GM21447 (cell line): ENCODE results near the gene AMZ2.
"Not testable (repeated sequence)": the region's sequence is repeated elsewhere in the genome, so short reads cannot be mapped to it uniquely, and the experiment has no call there.

Source experiments
- ATAC-seq: cut with Tn5 transposase; IDR thresholded peaks from one replicate; pipeline ENCODE4 v1.9.1; 2021; ENCODE audit not compliant: unreplicated experiment

AMZ2 gene

DNA sequence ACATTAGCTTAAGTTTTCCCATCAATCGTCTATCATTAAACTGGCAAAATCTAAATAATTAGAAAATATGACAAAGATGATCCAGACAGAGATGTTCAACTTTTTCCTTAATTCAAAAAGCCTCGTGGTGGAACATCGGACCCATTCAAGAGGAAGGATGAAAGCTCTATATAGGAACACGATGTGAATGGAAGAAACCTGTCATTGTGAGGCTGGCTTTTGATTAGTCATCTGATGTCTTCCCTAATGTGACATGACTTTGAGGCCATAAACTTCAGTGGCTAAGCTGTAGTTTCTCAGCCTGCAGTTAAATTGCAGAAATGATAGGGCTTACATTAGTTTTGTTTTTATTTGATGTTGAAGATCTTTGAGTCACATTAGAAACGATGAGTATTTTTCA lies 1.0 kb downstream of the AMZ2 start:
- no peak for ATAC-seq

DNA sequence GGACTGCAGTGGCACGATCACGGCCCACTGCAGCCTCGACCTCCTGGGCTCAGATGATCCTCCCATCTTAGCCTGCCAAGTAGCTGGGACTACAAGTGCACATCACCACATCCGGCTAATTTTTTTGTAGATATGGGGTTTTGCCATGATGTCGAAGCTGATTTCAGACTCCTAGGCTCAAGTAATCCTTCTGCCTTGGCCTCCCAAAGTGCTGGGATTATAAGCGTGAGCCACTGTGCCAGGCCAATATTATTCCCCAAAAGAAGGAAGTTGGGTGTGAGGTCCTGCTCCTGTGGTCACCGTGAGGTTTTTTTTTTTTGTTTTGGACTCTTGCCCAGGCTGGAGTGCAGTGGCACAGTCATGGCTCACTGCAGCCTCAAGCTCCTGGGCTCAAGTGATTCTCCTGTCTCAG lies 1.5 kb downstream of the AMZ2 start:
- no peak for ATAC-seq

DNA sequence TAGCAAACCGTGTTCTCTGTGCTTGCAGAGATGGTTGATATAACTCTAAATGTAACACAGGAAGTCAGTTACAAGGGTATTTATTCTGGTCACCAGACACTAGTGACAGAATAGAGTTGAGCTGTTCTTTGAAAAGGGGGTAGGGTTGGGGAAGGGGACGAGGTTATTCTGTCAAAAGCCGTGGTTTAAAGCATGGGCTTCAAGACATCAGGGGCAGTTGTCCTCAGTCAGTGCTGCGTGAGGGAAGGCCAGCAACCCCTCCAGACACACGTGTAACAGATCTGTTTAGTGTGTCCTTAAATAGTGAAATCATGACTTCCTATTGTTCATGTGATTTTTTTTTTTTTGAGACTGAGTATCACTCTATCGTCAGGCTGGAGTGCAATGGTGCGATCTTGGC lies 5.6 kb downstream of the AMZ2 start:
- ATAC-seq: not testable (repeated sequence)

DNA sequence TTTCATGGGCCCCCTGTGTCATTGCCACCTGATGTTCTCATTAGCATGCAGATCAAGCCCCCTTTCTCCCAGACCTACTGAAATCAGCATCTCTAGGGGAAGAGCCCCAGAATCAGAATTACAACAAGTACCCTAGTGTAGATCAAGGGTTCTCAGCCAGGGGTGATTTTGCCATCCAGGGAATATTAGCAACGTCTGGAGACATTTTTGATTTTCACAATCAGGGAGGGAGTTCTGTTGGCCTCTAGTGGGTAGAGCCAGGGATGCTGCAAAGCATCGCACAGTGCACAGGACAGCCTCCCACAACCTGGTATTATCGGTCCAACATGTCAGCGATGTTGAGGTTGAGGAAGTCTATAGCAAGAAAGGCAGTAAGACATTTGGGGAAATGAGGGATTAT lies 7.3 kb downstream of the AMZ2 start:
- no peak for ATAC-seq

DNA sequence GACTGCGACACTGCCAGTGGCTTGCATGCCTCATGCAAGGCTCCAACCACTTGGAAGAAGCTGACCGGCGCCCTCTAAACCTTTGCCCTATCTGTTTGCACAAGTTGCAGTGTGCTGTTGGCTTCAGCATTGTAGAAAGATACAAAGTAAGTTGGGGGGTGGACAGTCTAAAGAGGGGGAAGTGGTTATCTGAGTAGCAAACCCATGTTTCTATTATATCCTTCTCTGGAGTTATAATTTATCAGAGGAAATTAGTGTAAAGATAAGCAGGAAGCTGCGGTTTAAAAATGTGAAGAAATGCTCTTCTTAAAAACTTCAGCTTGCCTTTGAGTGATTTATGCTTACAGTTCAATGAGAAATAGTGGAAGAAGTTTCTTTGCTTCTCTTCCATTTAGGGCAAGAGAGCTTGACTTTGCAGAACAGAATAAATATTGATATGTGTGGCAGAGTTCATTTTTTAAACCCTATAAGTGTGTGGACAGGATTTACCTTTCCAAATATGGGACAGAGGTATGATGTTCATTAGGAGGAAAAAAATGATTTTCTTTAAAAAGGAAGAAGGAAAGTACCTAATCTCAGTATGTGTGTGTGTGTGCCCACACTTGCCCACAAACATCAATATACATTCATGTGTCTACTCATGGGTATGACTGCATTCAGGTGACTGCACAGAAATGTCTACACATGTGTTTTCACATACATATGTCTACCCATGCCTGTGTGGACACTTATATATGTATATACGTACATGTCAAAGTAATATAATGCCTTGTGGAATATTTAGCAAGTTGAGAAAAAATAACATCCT lies 8.1 kb downstream of the AMZ2 start:
- ATAC-seq: no peak

DNA sequence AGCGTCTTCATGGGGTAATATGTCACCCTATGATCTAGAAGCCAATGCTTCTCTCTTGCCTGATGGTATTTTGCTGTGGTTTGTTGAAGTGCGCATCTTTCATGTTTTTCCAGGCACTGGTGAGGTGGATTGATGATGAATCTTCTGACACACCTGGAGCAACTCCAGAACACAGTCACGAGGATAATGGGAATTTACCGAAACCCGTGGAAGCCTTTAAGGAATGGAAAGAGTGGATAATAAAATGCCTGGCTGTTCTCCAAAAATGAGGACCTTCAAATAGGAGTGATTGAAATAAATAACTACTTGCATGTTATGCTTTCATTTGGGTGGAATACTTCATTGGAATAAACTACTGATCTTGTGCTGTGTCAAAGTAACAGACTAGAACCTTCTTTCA lies 8.9 kb downstream of the AMZ2 start:
- not testable (repeated sequence) for ATAC-seq

DNA sequence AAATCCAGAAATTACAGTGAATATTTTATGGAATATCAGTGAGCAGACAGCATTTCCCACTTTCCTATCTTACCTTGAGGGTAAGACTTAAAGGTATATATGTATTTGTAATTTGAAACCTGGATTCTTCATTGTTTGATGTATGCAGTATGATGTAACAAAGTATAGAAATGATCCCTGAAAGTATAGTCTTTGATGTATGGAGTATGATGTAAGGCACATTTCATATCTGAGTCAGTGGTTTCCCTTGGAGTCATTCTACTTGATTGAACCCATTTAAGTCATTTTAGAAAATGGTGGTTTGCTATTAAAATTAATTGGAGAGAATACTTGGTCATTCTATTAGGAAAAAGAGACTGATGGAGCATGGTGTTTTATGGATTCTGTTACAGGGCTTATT lies 10.1 kb downstream of the AMZ2 start:
- no peak for ATAC-seq

DNA sequence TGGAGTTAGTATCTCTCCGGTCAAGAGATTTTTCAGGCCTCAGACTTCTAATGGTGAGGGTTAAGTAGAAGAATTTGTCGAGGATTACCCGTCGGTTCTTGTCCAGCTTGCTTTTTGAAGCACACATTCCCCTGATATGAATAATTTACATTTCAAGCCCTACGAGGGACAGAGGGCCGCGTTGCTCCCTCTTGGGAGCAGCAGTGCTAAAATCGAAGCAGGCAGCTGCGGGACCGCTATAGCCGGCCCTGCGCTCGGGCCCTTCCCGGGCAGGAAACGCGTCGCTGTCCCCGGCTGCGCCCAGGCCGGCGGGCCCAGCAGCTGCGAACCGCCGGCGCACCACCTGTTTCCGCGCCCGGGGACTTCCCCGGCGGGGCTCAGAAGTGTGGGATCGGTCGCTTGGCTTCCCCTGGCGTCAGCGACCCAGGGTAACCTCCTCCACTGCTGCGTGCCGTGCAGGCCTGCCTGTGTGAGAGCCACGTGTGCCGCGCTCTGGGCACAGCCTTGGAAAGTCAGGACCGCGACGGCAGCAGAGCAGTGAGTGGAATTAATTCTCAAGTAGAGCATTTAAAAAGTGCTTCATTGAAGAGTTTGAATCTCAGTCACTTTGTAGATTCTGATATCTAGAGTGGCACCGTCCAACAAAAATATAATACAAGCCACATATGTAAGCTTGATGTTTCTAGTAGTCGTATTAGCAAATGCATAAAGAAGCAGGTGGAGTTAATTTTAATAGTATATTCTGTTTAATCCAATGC lies 11.2 kb downstream of the AMZ2 start:
- peak; percentile 85 for ATAC-seq

DNA sequence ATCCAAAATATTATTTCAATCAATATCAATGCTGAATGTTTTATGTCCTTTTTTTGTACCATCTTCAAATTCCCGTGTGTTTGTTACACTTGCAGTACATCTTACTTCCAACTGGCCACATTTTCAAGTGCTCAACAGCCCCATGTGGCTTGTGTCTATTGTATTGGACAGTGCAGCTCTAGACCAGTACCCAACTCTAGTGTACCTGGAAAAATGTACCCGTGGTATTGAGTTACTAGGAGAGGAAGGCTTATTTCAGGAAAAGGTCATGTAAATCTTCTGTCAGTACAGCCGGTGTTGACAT lies 11.8 kb downstream of the AMZ2 start:
- ATAC-seq: not testable (repeated sequence)

DNA sequence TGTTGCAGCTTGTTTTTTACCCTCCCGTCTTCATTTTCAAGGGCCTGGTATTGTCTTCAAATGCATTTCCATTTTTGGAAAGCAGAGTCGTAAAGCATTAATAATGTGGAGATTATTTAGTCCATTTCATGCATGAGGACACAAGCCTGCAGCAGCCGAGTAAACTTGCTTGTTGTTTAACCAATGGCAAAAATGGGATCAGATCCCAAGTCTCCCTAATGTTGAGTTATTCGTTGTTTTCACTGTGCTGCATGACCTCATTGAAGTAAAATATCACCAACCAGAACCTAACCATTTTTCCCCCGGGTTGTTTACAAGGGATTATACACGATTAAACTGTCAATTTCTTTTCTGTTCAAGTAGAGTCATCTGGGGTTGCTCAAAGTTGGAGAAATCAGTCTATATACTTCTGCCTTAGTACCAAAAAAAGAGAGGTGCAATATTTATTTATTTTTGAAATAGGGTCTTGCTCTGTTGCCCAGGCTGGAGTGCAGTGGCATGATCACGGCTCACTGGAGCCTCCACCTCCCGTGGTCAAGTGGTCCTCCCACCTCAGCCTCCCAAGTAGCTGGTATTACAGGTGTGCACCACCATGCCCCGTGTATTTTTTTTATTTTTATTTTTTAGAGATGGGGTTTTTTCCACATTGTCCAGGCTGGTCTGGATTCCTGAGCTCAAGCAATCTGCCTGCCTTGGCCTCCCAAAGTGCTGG lies 12.4 kb downstream of the AMZ2 start:
- ATAC-seq: no peak

DNA sequence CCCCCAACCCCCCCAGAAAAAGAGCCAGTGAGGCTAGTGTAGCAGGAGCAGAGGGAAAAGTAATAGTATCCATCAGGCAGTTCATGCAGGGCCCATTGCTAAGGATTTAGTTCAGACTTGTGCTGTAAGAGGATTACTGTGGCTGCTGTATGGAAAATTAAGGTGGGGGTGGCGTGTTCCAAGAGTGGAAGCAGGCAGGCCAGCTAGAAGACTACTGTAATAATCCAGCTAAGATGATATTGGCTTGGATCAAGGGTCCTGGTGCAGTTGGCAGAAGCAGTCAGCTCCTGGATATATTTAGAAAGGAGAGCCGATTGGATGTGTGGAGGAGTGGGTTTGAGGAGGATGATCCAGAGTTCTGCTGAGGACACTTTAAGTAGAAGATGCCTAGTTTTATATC lies 14.6 kb downstream of the AMZ2 start:
- ATAC-seq: not testable (repeated sequence)

DNA sequence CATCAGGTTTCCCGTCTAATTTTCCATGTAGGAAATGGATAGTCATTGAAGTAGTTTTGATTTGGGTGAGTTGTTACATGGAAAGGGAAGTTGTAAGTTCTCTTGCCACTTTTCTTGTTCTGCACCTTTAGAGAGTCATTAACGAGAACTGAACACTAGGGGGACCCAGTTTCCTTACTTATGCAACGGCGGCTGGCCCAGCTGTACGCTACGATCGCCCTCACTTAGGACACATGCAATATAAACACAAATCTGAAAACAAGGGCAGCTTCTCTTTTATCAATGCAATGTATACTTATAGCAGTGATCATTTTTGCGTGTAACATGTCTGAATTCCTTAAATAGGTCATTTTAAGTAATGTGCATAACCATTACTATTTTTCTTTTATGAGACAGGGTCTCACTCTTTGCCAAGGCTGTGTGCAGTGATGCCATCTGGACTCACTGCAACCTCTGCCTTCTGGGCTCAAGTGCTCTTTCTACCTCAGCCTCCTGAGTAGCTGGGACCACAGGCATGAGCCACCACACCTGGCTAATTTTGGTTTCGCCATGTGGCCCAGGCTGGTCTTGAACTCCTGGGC lies 15.3 kb downstream of the AMZ2 start:
- peak; percentile 44 for ATAC-seq

DNA sequence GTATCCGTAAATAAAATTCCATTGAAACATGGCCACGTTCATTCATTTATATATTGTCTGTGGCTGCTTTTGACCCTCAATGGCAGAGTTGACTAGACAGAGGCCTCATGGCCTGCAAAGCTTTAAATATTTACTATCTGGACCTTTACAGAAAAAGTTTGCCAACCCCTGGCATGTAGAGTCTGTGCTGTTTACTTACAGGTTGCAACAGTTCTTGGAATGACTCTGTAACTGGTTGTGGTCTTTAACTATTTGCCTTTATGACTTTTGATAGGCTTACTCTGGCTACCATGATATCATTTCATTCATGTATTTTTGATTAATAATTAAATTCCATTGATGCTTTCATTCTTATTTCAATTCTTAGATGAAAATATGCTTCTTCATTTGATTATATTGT lies 18.0 kb downstream of the AMZ2 start:
- ATAC-seq: not testable (repeated sequence)

DNA sequence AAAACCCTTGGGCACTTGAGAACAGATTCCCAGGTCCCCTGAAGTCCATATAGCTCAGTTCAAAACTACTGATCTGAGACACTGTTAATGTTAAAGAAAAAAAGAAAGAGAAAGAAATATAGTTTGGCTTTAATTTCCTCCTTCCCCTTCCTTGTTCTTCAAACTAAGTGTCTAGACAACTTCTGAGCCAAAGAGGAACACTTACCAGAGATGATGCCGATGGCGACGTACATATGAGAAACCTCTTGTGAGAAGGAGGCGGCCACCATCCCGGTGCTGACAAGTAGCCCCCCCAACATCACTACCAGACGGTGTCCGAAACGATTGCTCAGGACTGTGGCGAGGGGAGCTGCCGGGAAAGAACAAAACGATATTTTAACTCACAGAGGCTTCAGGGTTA lies 25.9 kb downstream of the AMZ2 start:
- ATAC-seq: no peak

DNA sequence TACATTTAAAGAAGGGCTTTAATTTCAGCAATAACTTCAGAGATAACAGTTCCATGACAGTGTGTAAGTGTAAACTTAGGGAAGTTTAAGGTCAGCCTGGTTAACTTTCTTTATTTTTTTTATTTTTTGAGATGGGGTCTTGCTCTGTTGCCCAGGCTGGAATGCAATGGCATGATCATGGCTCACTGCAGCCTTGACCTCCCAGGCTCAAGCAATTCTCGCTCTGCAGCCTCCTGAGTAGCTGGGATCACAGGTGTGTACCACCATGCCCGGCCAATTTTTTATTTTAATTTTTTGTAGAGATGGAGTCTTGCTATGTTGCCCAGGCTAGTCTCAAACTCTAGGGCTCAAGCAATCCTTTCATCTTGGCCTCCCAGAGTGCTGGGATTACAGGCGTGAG lies 28.5 kb downstream of the AMZ2 start:
- ATAC-seq: not testable (repeated sequence)

DNA sequence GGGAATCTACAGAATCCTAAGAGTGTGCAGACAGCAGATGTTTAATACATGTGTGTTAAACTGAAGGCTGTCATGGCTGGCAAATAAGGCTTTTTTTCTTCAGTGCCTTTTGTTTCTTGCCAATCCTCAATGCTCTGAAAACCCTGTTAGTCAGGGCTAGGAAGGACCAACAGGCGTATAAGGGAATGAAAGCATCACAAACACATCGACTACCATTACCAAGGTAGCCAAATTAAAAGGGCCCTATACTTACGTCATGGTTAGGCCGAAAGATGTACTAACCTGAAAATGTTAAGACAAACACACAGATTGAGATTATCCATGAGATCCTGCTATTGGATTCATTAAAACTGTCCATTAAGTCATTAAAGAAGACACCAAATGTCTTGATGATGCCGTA lies 30.0 kb downstream of the AMZ2 start:
- ATAC-seq: no peak

DNA sequence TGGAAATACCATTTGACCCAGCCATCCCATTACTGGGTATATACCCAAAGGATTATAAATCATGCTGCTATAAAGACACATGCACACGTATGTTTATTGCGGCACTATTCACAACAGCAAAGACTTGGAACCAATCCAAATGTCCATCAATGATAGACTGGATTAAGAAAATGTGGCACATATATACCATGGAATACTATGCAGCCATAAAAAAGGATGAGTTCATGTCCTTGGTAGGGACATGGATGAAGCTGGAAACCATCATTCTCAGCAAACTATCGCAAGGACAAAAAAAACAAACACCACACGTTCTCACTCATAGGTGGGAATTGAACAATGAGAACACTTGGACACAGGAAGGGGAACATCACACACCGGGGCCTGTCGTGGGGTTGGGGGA lies 34.1 kb downstream of the AMZ2 start:
- ATAC-seq: not testable (repeated sequence)

DNA sequence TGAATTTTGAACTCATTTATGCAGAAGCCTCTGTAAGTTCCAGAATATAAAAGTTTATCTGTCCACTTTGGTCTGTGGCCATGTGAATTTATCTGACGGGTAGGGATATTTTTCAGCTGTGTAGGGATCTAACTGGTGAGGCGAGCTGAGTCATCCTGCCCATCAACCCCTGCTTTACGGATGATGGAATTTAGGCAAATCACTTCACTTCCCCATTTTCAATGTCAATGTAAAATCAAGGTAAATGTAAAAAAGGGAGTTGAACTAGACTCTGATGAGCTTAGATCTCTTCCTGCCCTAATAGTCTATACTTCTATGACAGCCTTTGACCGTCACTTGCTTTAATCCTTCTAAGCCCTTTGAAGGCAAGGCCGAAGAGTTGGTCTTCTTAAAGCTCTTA lies 40.5 kb downstream of the AMZ2 start:
- ATAC-seq: no peak

DNA sequence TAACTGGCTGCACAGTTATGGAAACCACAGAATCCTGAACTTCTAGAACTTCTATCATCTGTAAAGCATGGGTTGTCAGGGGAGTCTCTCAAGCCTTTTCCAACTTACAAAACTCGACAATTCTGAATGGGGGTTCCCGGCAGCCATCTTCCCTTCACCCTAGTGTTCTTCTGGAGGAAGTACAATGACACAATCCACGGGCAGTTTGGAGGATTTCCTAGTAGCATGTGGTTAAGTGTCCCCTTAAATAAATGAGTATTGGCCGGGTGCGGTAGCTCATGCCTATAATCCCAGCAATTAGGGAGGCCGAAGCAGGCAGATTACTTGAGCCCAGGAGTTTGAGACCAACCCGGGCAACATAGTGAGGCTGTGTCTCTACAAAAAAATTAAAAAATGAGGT lies 41.0 kb downstream of the AMZ2 start:
- no peak for ATAC-seq

DNA sequence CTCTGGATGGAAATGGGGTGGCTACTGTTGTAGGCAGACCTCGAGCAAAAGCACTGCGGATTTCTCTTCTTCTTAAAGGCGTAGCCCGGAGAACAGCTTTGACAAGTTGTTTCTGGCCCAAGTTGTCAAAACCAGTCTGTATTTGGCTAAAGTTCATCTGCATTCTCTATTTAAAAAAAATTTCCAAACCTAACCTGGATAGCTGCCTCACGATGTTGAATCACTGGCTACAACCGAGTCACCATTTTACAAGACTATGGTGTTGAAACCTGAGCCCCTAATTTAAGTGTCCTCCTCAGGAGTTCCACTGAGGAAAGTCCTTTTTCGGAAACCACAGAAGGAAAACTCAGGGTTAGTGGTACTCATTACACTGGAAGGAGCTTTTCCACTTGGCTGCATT lies 41.6 kb downstream of the AMZ2 start:
- no peak for ATAC-seq

DNA sequence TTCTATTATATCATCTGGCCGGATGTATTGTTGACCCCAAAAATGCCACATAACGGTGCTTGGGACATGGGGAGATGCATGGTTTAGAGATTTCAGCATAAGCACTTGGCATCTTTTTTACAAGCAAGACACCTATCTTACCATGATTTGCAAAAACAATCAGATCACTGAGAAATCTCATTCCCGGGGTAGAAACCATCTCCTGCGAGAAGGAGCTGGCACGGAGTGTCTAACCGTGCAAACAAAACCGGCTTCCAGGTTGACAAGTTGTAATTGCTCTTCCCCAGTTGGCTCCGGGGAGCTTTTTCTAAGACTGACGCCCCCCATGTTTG lies 42.1 kb downstream of the AMZ2 start:
- ATAC-seq: no peak
